ENCODE results near the gene TENM4.

The TENM4 gene

GRCh38 chr11:78660471-78660870 is 780.4 kb downstream of the TENM4 start:
- DNase-seq = no peak

DNA sequence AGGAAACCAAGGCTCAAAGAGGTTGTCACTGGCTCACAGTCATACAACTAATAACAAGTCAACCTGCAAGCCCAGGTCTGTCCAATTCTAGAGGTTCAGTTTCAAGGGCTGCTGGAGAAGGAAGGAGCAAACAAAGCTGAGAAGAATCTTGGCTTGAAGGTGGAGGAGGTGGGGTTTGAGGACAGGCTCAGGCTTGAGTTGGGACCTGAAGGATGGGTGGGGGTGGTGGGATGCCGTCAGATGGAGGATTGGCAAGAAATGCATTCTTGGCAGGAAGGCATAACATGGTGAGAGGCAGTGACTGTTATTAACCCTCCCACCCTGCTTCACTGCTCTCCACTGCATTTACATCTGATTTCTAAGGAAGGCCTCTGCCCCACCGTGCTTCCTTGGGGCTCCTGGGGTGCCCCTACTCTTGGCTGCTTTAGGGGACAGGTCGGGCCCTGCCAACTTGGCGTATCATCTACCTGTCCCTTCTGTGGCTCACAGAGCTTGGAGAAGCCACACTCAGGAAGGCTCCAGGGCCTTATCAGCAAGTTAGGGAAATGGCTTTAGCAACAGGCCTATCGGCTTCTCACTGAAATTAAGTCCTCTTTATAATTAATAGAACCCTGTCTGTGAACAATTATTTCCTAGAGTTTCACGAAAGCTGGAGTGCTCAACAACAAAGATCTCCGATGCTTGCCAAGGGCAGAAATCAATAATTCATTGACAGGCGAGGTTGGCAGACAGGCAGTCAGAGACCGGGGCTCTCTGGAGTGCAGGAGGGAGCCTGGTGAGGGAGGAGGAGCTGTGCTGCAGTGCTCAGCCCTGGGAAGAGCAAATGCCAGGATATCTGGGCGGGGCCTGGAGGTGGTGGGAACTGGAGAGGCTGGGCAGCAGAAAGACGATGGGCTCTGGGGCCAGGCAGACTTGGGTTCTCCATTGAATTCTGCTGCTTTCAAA is 781.2 kb downstream of the TENM4 start:
- DNase-seq = no peak

- DNase-seq = no peak
These were observed 782.6 kb downstream of the TENM4 start for GRCh38 chr11:78657968-78658839.

DNA sequence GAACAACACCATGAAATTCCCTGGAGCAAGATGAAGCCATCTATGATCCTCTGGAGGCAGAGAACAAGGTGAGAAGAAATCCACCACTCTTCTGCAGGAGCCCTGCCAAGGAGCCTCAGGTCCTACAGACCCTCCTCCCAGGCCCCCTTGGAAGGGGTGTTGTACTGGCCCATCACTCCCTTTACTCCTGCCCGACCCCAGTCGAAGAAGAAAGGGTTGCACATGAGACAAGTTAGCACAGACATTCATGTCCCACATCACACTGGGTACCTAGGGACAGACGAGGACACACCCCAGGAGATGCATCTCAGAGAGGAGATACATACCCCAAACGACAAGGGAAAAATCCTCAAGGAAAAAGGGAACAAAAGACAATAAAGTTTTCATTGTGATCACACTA is 783.4 kb downstream of the TENM4 start:
- no peak for DNase-seq

- no peak for DNase-seq
These were observed 783.8 kb downstream of the TENM4 start for GRCh38 chr11:78656984-78657383.

- DNase-seq = no peak
These were observed 784.5 kb downstream of the TENM4 start for GRCh38 chr11:78656327-78656726.

DNA sequence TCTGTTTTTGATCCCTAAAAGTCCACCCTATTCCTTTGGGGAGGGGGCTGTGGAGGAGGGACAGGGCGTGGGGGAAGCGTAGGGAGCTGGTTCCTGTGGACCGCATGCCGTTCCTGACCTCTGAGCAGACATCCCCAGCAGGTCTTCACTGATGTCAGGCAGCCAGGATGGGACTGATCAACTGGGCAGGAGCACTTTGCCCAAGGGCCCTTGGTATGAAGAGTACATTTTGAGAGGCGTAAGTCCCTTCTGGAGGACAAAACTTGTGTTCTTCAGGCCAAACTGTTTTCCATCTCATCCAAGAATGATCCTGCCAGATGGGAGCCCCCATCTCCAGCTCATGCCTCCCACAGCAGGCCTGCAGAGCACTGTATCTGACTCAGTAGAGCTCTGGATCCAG is 785.3 kb downstream of the TENM4 start:
- no peak for DNase-seq

GRCh38 chr11:78654866-78655265 is 786.0 kb downstream of the TENM4 start:
- DNase-seq = no peak

DNA sequence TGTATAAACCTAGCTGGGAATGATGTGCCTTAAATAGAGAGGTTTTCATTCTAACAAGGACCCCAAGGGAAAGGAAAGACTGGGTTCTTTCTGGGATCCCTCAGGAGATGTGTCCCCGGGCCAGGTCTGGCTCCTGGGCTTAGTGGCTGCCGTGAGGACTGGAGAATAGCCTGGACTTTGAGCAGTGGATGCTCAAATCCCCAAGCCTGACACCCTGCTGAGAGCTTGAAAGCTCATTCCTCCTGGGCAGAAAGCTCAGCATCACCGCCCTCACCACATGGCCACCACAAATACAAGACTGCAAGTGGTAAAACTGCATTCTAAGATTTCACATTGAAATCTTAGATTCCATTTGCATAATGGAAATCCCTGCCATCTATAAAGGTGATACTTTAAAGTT is 786.8 kb downstream of the TENM4 start:
- DNase-seq = no peak

- DNase-seq = no peak
These were observed 787.4 kb downstream of the TENM4 start for GRCh38 chr11:78653294-78653909.

GRCh38 chr11:78652843-78653239 is 788.0 kb downstream of the TENM4 start:
- DNase-seq = no peak

GRCh38 chr11:78651923-78652842 is 788.6 kb downstream of the TENM4 start:
- no peak for DNase-seq

DNA sequence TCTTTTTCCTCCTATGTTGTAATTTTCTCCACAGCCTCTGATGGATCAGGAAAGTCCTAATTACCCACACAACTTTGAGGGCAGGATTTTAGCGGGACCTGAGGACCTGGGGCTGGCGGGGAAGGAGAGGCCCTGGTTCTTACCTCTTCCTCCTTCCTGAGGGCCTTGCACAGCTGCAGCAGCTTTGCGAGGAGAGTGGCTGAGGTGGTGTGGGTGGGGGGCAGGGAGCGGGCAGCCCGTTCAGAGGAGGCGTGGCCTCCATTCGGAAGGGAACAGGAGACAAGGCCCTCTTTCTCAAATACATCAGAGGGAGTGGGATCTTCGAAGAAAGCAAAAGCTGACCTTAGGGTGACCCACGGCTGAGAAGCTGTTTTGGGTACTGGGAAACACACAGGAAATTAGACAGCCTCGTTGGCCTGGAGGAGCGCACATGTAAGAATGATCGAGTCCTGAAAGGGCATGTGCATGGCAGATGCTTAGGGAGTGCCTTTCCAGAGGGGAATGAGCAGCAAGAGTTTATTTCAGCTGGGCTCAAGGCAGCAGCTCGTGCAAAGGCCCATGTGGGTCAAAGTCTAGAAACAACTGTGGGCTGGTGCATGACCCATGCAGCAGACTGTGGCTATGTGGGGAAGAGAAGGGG is 789.6 kb downstream of the TENM4 start:
- no peak for DNase-seq

DNA sequence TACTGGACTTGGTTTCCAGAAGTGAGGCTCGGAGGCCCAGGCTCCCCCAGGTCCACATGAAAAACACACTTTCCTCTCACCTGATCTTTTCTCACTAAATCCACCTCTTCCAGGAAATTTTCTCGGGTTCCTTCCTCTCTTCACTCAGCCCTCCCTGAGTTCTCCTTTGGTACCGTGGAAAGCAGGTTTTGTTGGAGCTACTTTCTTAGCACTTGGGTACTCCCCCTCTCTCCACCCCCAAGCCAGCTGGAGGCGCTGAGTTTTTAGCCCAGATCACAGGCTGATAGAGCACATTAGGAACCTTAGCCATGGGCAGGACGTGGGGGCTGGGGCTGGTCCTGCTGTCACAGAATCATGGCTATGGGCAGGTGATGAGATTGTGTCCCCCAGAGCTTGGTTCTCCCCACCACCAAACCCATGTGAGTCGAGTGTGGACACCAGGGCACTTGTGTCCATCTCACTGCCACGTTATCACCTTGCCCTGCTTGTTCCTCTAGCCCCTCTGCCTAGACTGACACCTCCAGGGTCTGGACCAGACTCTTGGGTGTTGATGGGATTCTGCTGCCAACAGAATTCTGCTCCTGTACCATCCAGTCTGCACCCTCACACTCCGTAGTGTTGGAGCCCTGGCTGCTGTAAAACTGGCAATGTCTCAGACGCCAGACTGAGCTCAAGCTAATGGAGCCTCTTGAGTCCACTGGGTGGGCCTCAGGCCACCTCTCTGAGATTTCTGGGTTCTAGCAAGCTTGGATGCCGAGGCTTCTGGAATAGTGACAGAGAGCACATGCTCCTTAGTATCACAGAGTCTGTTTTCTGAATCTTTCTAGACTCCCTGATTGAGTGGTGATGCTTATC is 791.2 kb downstream of the TENM4 start:
- DNase-seq = no peak

GRCh38 chr11:78647986-78648875 is 792.6 kb downstream of the TENM4 start:
- no peak for DNase-seq

DNA sequence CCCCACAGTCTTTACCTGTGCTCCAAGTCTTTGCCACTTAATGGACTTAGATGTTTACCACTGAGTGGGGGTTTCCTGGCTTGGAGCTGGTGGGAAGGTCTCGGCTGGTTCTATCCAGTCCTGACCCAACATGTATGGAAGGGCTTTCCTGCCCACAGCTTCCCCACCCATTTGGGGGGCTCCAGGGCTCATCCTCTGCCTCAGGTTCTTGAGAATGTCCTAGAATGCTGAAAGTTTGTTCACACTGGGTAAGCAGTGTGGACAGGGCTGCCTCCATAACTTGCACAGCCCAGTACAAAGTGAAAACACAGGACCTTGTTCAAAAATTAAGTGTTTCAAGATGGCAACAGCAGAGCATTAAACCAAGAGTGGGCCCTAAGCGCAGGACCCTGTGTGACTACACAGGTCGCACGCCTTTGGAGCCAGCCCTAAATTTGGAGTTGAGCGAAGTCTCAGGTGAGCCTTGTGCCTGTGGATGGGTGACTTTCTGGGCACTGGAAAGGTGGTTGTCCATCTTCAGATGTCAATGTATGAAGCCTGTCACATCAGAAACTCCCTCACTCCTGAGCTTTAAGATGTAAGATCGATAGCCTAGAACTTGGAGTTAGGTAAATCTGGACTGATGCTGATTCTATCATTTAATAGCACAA is 793.4 kb downstream of the TENM4 start:
- no peak for DNase-seq

DNA sequence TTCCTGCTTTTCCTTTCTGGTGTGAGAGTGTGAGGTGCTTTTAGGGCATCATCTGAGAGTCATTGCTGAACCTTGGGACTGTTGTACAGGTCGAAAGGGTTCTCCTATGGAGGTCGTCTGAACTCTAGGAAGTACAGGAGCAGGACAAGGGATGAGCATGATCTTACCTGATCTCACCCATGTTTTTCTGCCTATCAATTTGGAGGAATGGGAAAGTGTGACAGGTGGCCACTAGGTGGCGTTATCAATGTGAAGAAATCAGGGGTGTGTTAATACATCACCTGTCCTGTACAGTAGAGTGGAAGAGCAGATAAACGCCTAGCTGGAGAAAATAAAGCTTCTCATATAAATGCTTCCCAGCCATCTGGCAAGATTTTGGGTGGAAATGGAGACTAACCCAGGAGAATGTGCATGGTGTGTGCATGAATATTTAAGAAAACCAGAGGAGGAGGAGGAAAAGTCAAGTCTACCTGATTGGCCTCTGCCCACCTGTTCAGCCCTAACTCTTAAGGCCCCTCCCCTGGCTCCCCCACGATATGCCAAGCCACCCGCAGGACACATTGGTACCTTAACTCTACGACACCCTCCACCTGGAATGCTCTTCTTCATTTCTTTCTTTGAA is 794.2 kb downstream of the TENM4 start:
- peak in 1 of 2 donors; percentile 62 for DNase-seq

All from CD4-positive, alpha-beta T cell treated with Interleukin-1 beta for 1 hour (primary cell).